Measurements from ENCODE around the gene SLC13A5.

DNA sequence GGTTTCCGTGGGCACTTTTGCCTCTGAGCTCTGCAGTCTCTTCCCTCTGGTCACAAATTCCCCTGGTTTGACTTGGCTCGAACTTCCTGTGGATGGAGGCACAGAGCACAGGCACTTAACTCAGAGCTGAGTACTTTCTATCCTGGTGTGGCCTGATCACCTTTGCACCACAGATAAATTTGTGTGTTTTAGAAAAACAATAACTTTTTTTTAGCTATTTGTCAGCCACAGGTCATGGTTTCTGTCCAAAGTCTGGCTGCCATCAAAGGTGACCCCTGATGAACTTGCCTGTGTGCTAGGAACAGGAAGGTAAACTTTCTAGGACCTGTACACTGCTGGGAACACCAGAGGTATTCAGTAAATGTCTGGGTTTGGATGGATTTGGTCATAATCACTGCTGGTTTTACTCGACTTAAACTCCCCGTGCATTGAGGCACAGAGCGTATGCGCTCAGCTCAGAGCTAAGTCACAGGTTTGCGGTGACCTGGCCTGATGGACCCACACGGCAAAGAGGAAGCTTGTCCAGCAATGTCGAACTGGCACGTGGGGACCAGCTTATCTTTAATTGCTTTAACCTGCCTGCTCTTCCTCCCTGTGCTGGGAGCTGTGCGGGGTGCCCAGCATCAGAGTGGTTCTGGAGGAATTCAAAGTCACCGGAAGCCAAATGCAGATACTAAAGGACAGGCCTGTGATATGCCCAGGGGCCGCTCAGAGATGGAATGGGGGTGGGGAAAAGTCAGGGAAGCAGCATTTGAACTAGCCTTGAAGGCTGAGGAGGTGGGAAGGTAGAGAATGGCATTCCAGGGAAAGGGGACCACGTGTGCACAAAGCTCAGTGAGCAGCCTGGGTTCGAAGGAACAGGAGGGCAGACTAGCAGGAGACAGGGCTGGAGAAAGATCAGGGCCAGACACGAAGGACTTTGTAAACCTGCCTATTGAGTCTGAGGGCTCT lies 12.9 kb downstream of the SLC13A5 start:
- TF ChIP-seq, protein P1, sequence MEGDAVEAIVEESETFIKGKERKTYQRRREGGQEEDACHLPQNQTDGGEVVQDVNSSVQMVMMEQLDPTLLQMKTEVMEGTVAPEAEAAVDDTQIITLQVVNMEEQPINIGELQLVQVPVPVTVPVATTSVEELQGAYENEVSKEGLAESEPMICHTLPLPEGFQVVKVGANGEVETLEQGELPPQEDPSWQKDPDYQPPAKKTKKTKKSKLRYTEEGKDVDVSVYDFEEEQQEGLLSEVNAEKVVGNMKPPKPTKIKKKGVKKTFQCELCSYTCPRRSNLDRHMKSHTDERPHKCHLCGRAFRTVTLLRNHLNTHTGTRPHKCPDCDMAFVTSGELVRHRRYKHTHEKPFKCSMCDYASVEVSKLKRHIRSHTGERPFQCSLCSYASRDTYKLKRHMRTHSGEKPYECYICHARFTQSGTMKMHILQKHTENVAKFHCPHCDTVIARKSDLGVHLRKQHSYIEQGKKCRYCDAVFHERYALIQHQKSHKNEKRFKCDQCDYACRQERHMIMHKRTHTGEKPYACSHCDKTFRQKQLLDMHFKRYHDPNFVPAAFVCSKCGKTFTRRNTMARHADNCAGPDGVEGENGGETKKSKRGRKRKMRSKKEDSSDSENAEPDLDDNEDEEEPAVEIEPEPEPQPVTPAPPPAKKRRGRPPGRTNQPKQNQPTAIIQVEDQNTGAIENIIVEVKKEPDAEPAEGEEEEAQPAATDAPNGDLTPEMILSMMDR (IDR thresholded peaks at IDR 0.05), result no peak
- TF ChIP-seq POLR2A (IDR thresholded peaks at IDR 0.05) (no peak), EP300 (IDR thresholded peaks at IDR 0.05) (no peak)
